H1 (cell line): ENCODE measurements around the gene RGS8. TPM values are rescaled to one million over a fixed set of nuclear protein-coding genes. Genes with fewer than 3 reads are reported as not detected.

Experiments
- CTCF ChIA-PET: fragments of 300-600 bp; sonication (Branson Sonifier 250); formaldehyde crosslinking; loops from one replicate; lab custom pipeline; 2021; ENCODE audit not compliant: partially characterized antibody; lab: Charles Lee
- POLR2A ChIA-PET: fragments of 300-600 bp; sonication (Branson Sonifier 250); formaldehyde crosslinking; loops from one replicate; lab custom pipeline; 2021; ENCODE audit warnings: inconsistent platforms; ENCODE audit not compliant: partially characterized antibody; lab: Charles Lee
- DNase-seq, 2 experiments: peaks; one replicate each; pipeline versions ENCODE4 v3.0.0 to v3.0.0-alpha.2; 2010 to 2022; ENCODE audit warnings: low spot score in 2 of 2, low read depth in 1 of 2, mixed read lengths in 1 of 2
- FAIRE-seq: peaks from 2 replicates; lab custom pipeline; 2011; peaks lifted over from hg19 to GRCh38; lab: Jason Lieb, UNC
- H2AFZ ChIP-seq: 2 replicates; pipeline ENCODE4 v1.8.1; 2012; ENCODE audit warnings: low read length, inconsistent platforms
- H2AK5ac ChIP-seq: 2 replicates; pipeline ENCODE4 v1.6.1; 2013; ENCODE audit warnings: low read depth, low read length
- H2BK120ac ChIP-seq: replicated peaks from 2 replicates; pipeline ENCODE3; 2013; ENCODE audit warnings: low read depth, low read length, inconsistent platforms
- H2BK12ac ChIP-seq: 2 replicates; pipeline ENCODE4 v1.6.1; 2013; ENCODE audit warnings: low read depth, low read length
- H2BK15ac ChIP-seq: 2 replicates; pipeline ENCODE4 v1.6.1; 2013; ENCODE audit warnings: low read length
- H2BK20ac ChIP-seq: 2 replicates; pipeline ENCODE4 v1.6.1; 2013; ENCODE audit warnings: low read length
- H2BK5ac ChIP-seq: 2 replicates; pipeline ENCODE4 v1.6.1; 2013; ENCODE audit warnings: low read depth, low read length
- H3K14ac ChIP-seq: 2 replicates; pipeline ENCODE4 v1.6.1; 2013; ENCODE audit warnings: inconsistent platforms; ENCODE audit not compliant: insufficient read length
- H3K18ac ChIP-seq: 2 replicates; pipeline ENCODE4 v1.6.1; 2013; ENCODE audit warnings: low read length; ENCODE audit errors: extremely low read depth
- H3K23ac ChIP-seq: 2 replicates; pipeline ENCODE4 v1.6.1; 2013; ENCODE audit warnings: inconsistent platforms; ENCODE audit not compliant: insufficient read length
- H3K23me2 ChIP-seq: 2 replicates; pipeline ENCODE4 v1.6.1; 2013; ENCODE audit warnings: low read depth, low read length
- H3K27ac ChIP-seq: 2 replicates; pipeline ENCODE4 v1.6.1; 2011; ENCODE audit warnings: low read depth, low read length, inconsistent platforms
- H3K27me3 ChIP-seq, 4 experiments: replicated peaks in 1 of 4; 1 replicate in 1 of 4; 2 replicates in 3 of 4; pipeline versions ENCODE4 v1.6.1 to v1.8.1; 2011 to 2013; ENCODE audit warnings: low read length in 3 of 4, mild to moderate bottlenecking in 3 of 4, inconsistent platforms in 2 of 4, mixed read lengths in 2 of 4, moderate library complexity in 1 of 4; ENCODE audit not compliant: control insufficient read depth in 3 of 4, insufficient read depth in 3 of 4; ENCODE audit errors: extremely low read depth in 1 of 4
- H3K36me3 ChIP-seq, 4 experiments: 2 replicates each; pipeline versions ENCODE4 v1.6.1 to v1.8.1; 2011 to 2013; ENCODE audit warnings: mild to moderate bottlenecking in 4 of 4, low read length in 3 of 4, moderate library complexity in 2 of 4, control low read depth in 1 of 4, inconsistent platforms in 1 of 4; ENCODE audit not compliant: insufficient read depth in 4 of 4, control insufficient read depth in 2 of 4
- H3K4ac ChIP-seq: replicated peaks from 2 replicates; pipeline ENCODE3; 2013; ENCODE audit warnings: low read length, low read depth, mixed read lengths, inconsistent platforms; ENCODE audit not compliant: insufficient read length
- H3K4me1 ChIP-seq, 4 experiments: replicated peaks in 1 of 4; 1 replicate in 1 of 4; 2 replicates in 3 of 4; pipeline versions ENCODE4 v1.6.1 to v1.8.1; 2011 to 2013; ENCODE audit warnings: low read length in 3 of 4, inconsistent platforms in 2 of 4, mixed read lengths in 1 of 4; ENCODE audit not compliant: insufficient read depth in 4 of 4, control insufficient read depth in 3 of 4
- H3K4me2 ChIP-seq, 2 experiments: 2 replicates each; pipeline versions ENCODE4 v1.6.1 to v1.8.1; 2011 to 2013; ENCODE audit warnings: low read depth in 2 of 2, low read length in 2 of 2, control low read depth in 1 of 2, inconsistent platforms in 1 of 2, mild to moderate bottlenecking in 1 of 2; ENCODE audit not compliant: insufficient read depth in 1 of 2
- H3K4me3 ChIP-seq, 4 experiments: fragments of 200-600, 300-600 bp in 1 of 4; sonication (generic), shearing (Covaris generic), sonication (Bioruptor Twin) in 1 of 4; 2 replicates each; pipeline versions ENCODE4 v1.5.1 to v1.8.1; 2011 to 2016; ENCODE audit warnings: low read length in 4 of 4, low read depth in 3 of 4, control low read depth in 2 of 4, inconsistent platforms in 2 of 4, mild to moderate bottlenecking in 2 of 4, mixed read lengths in 1 of 4, moderate library complexity in 1 of 4; ENCODE audit not compliant: insufficient read depth in 2 of 4; ENCODE audit errors: extremely low read depth in 1 of 4
- H3K56ac ChIP-seq: replicated peaks from 2 replicates; pipeline ENCODE3; 2013; ENCODE audit warnings: low read depth, mild to moderate bottlenecking, mixed read lengths, low read length, inconsistent platforms; ENCODE audit not compliant: insufficient read length
- H3K79me1 ChIP-seq: 2 replicates; pipeline ENCODE4 v1.6.1; 2013; ENCODE audit warnings: low read depth, low read length, control low read depth
- H3K79me2 ChIP-seq, 2 experiments: 2 replicates each; pipeline versions ENCODE4 v1.6.1 to v1.8.1; 2012 to 2013; ENCODE audit warnings: low read length in 2 of 2, mild to moderate bottlenecking in 2 of 2, inconsistent platforms in 1 of 2; ENCODE audit not compliant: insufficient read depth in 2 of 2, control insufficient read depth in 1 of 2
- H3K9ac ChIP-seq, 4 experiments: replicated peaks in 1 of 4; 1 replicate in 1 of 4; 2 replicates in 3 of 4; pipeline versions ENCODE4 v1.6.1 to v1.8.1; 2011 to 2013; ENCODE audit warnings: low read depth in 3 of 4, low read length in 3 of 4, control low read depth in 2 of 4, mild to moderate bottlenecking in 2 of 4, moderate library complexity in 2 of 4, inconsistent platforms in 1 of 4; ENCODE audit errors: extremely low read depth in 1 of 4
- H3K9me3 ChIP-seq, 2 experiments: 2 replicates each; pipeline versions ENCODE4 v1.6.1 to v1.8.1; 2012 to 2013; ENCODE audit warnings: mild to moderate bottlenecking in 2 of 2, moderate library complexity in 2 of 2, control low read depth in 1 of 2, inconsistent platforms in 1 of 2, low read depth in 1 of 2, low read length in 1 of 2, mixed read lengths in 1 of 2; ENCODE audit not compliant: insufficient read depth in 2 of 2
- H4K20me1 ChIP-seq, 2 experiments: replicated peaks in 1 of 2; 2 replicates each; pipeline versions ENCODE3 to v1.8.1; 2011 to 2013; ENCODE audit warnings: inconsistent platforms in 2 of 2, low read length in 2 of 2, mild to moderate bottlenecking in 1 of 2; ENCODE audit not compliant: insufficient read depth in 2 of 2, control insufficient read depth in 1 of 2
- H4K5ac ChIP-seq: 2 replicates; pipeline ENCODE4 v1.6.1; 2013; ENCODE audit warnings: low read length, low read depth, mixed read lengths, inconsistent platforms; ENCODE audit not compliant: insufficient read length
- H4K8ac ChIP-seq: 2 replicates; pipeline ENCODE4 v1.8.0; 2013; ENCODE audit warnings: mild to moderate bottlenecking, moderate library complexity, low read length, inconsistent platforms; ENCODE audit not compliant: insufficient read depth; ENCODE audit errors: extremely low read depth
- H4K91ac ChIP-seq: replicated peaks from 2 replicates; pipeline ENCODE3; 2013; ENCODE audit warnings: low read length, mixed read lengths, inconsistent platforms; ENCODE audit not compliant: insufficient read length
- BRCA1 ChIP-seq: IDR thresholded peaks from 2 replicates; pipeline ENCODE4 v1.6.1; 2012; ENCODE audit warnings: low read depth, low read length, improper control_type of control experiment
- CBX5 ChIP-seq: fragments of 300-800, 300-1000 bp; sonication (generic); IDR thresholded peaks from 2 replicates; pipeline ENCODE4 v1.7.1; 2016; ENCODE audit warnings: antibody characterized with exemption, low read length, low read depth
- CREB1 ChIP-seq: IDR thresholded peaks from 2 replicates; pipeline ENCODE4 v1.6.1; 2012; ENCODE audit warnings: inconsistent platforms
- HDAC2 ChIP-seq, 2 experiments: fragments of 300-600 bp in 1 of 2; sonication (generic) in 1 of 2; IDR thresholded peaks; 2 replicates each; pipeline ENCODE4 v1.6.1; 2011 to 2012; ENCODE audit warnings: low read depth in 2 of 2, low read length in 2 of 2, mild to moderate bottlenecking in 2 of 2, moderate library complexity in 2 of 2, borderline replicate concordance in 1 of 2, inconsistent platforms in 1 of 2
- HDAC6 ChIP-seq: IDR thresholded peaks from one replicate; pipeline ENCODE4 v1.7.1; 2012; ENCODE audit warnings: low read depth, mild to moderate bottlenecking, inconsistent platforms, low read length, moderate library complexity
- JUND ChIP-seq: IDR thresholded peaks from 2 replicates; pipeline ENCODE4 v1.6.1; 2011; ENCODE audit warnings: mild to moderate bottlenecking, improper control_type of control experiment, low read length
- KDM4A ChIP-seq: IDR thresholded peaks from one replicate; pipeline ENCODE4 v1.7.1; 2012; ENCODE audit warnings: low read depth, mild to moderate bottlenecking, moderate library complexity, low read length, inconsistent platforms; ENCODE audit not compliant: severe bottlenecking
- KDM5A ChIP-seq: fragments of 200-600 bp; IDR thresholded peaks from 2 replicates; pipeline ENCODE4 v1.7.1; 2012; ENCODE audit warnings: mild to moderate bottlenecking, low read length, inconsistent platforms, mixed read lengths
- POLR2AphosphoS5 ChIP-seq: IDR thresholded peaks from 2 replicates; pipeline ENCODE4 v1.6.1; 2011; ENCODE audit warnings: low read depth, low read length
- POU5F1 ChIP-seq: IDR thresholded peaks from 2 replicates; pipeline ENCODE4 v1.6.1; 2011; ENCODE audit warnings: low read depth, mild to moderate bottlenecking, low read length, moderate library complexity
- SIRT6 ChIP-seq: IDR thresholded peaks from one replicate; pipeline ENCODE4 v1.7.1; 2012; ENCODE audit warnings: low read length, inconsistent platforms
- TBP ChIP-seq: IDR thresholded peaks from 2 replicates; pipeline ENCODE4 v1.6.1; 2011; ENCODE audit warnings: low read depth, low read length, improper control_type of control experiment
- TCF12 ChIP-seq: IDR thresholded peaks from 2 replicates; pipeline ENCODE4 v1.6.1; 2011; ENCODE audit warnings: low read depth, mild to moderate bottlenecking, low read length
- WGBS, 2 experiments: shearing (Covaris generic) in 1 of 2; methylation state at CpG; one replicate each; pipeline versions ENCODE4 v1.1.6 to v1.1.7; 2013 to 2015; ENCODE audit warnings: low lambda C conversion rate in 2 of 2, mixed read lengths in 2 of 2, inconsistent platforms in 1 of 2, low coverage in 1 of 2, missing lambda C conversion rate in 1 of 2; ENCODE audit not compliant: insufficient replicate concordance in 2 of 2, insufficient coverage in 1 of 2, insufficient read length in 1 of 2; ENCODE audit errors: extremely low coverage in 1 of 2, missing lambda C conversion rate in 1 of 2; 5-methylcytosine and 5-hydroxymethylcytosine counted together
- polyA plus RNA-seq, 7 experiments: library from polyadenylated mRNA; depleted of rRNA in 3 of 7; stranded (reverse) in 5 of 7; unstranded in 2 of 7; fragments of >200 nt in 5 of 7; fragments of 200-250 nt in 2 of 7; gene quantifications; 1 replicate in 5 of 7; 2 replicates in 1 of 7; 4 replicates in 1 of 7; pipeline versions ENCODE4 v1.2.1 to v1.2.3, GENCODE V29; 2011 to 2013; ENCODE audit warnings: missing spikeins in 2 of 7, mixed read lengths in 2 of 7
- total RNA-seq: library from RNA; stranded (reverse); fragmentation: NEBNext Ultra II Directional; extraction: Animal tissue kit (Norgen Biotek cat#: 25700); gene quantifications from 2 replicates; pipeline ENCODE4 v1.2.1, GENCODE V29; 2021

The RGS8 gene
- total and polyA plus RNA-seq, 2 of the 8 experiments (the other 6 are each of a cell fraction or from before 2014, with no cell fraction given), result 0.13 to 0.23 TPM

GRCh38 chr1:182726912-182727311 lies 42.5 kb upstream of the RGS8 start:
- Histone ChIP-seq H3K9me3 (no peaks in the 10 kb centered on the region), H3K9ac (no peak overlapping the region), H3K27me3 (no peaks in the 10 kb centered on the region), H3K27ac (no peak overlapping the region), H3K23me2 (no peaks in the 10 kb centered on the region), H2AK5ac (no peak overlapping the region), H3K79me2 (no peaks in the 10 kb centered on the region), H3K14ac (no peak overlapping the region), H3K79me1 (no peaks in the 10 kb centered on the region), H3K4me2 (no peak overlapping the region), H2BK5ac (no peak overlapping the region), H3K4me3 (no peak overlapping the region), H3K23ac (no peak overlapping the region), H3K4me1 (no peaks in the 10 kb centered on the region), H4K91ac (no peak overlapping the region), H3K18ac (no peak overlapping the region), H3K36me3 (no peaks in the 10 kb centered on the region), H4K8ac (no peak overlapping the region), H4K20me1 (no peaks in the 10 kb centered on the region), H2BK20ac (no peak overlapping the region), H2AFZ (no peak overlapping the region), H2BK12ac (no peak overlapping the region), H2BK120ac (no peak overlapping the region), H3K56ac (no peak overlapping the region), H2BK15ac (no peak overlapping the region), H3K4ac (no peak overlapping the region), H4K5ac (no peak overlapping the region)
- ChIA-PET POLR2A (no interaction called here), CTCF (interaction anchor here (1.4 kb wide), 1 partner anchor 126 kb away, joined by 3 read pairs; no protein-coding TSS in a partner anchor)
- 91% methylated on average over 1 of the region's 1 CpG; no CpG with 5 or more reads in 1 of the 2 experiments for WGBS, 2 experiments
- FAIRE-seq (no peak), DNase-seq (no peak)
- TF ChIP-seq KDM5A (no peak), TCF12 (no peak), HDAC2 (IDR thresholded peaks at IDR 0.05; ENCODE audit: borderline replicate concordance in 1 of 2, low read depth in 2 of 2, low read length in 2 of 2) (no peak), KDM4A (no peak), BRCA1 (no peak), POLR2AphosphoS5 (no peak), JUND (no peak), HDAC6 (no peak), CREB1 (no peak), POU5F1 (no peak), CBX5 (no peak), TBP (no peak), SIRT6 (no peak)
